ENCODE results near the gene AVEN. TPM values are rescaled to one million over a fixed set of nuclear protein-coding genes. Genes with fewer than 3 reads are reported as not detected.
"Not testable (repeated sequence)": the region's sequence is repeated elsewhere in the genome, so short reads cannot be mapped to it uniquely, and the experiment has no call there.

The AVEN gene
- total RNA-seq, 1 donor from 2014 or later = 14.4 TPM

GRCh38 chr15:34023907-34024306 is 15.1 kb downstream of the AVEN start:
- DNase-seq (ENCODE audit: low spot score, unreplicated experiment) = no peak
- Mint-ChIP-seq H3K9me3 (ENCODE audit: low read depth) (peaks cover 11% of the 10 kb centered on the region), H3K27ac (peak overlapping the region; percentile 18)

GRCh38 chr15:34019369-34019990 is 19.5 kb downstream of the AVEN start:
- no peak for DNase-seq (ENCODE audit: low spot score, unreplicated experiment)
- Mint-ChIP-seq H3K4me3 (ENCODE audit: low read depth) (no peak overlapping the region), H3K36me3 (ENCODE audit: insufficient read depth) (peaks cover 8% of the 10 kb centered on the region), H3K9me3 (ENCODE audit: low read depth) (peaks cover 4% of the 10 kb centered on the region), H3K27me3 (no peaks in the 10 kb centered on the region), H3K4me1 (ENCODE audit: low read depth) (peaks cover 7% of the 10 kb centered on the region), H3K27ac (no peak overlapping the region)
- TF ChIP-seq CTCF (IDR thresholded peaks at IDR 0.05; ENCODE audit: unreplicated experiment) = no peak

More at GRCh38 chr15:34023907-34024306, 15.1 kb downstream of the AVEN start:
- H3K36me3 Mint-ChIP-seq (ENCODE audit: insufficient read depth) = peaks cover 7% of the 10 kb centered on the region
- H3K4me1 Mint-ChIP-seq (ENCODE audit: low read depth) = peaks cover 7% of the 10 kb centered on the region
- H3K27me3 Mint-ChIP-seq = no peaks in the 10 kb centered on the region
- TF ChIP-seq CTCF (IDR thresholded peaks at IDR 0.05; ENCODE audit: unreplicated experiment) = no peak
- no peak overlapping the region for H3K4me3 Mint-ChIP-seq (ENCODE audit: low read depth)

DNA sequence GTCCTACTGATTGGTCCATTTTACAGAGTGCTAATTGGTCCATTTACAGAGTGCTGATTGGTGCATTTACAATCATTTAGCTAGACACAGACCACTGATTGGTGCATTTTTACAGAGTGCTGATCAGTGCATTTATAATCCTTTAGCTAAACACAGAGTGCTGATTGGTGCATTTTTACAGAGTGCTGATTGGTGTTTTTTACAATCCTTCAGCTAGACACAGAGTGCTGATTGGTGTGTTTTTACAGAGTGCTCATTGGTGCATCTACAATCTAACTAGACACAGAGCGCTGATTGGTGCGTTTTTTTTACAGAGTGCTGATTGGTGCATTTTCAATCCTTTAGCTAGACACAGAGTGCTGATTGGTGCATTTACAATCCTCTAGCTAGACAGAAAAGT is 20.3 kb downstream of the AVEN start:
- H3K4me3 Mint-ChIP-seq (ENCODE audit: low read depth); H3K9me3 Mint-ChIP-seq (ENCODE audit: low read depth); H3K27me3 Mint-ChIP-seq; H3K36me3 Mint-ChIP-seq (ENCODE audit: insufficient read depth); H3K4me1 Mint-ChIP-seq (ENCODE audit: low read depth); H3K27ac Mint-ChIP-seq; DNase-seq (ENCODE audit: low spot score, unreplicated experiment): not testable (repeated sequence)

- DNase-seq (ENCODE audit: low spot score, unreplicated experiment) = no peak
- peaks cover 4% of the 10 kb centered on the region for H3K9me3 Mint-ChIP-seq (ENCODE audit: low read depth)
- no peak for TF ChIP-seq CTCF (IDR thresholded peaks at IDR 0.05; ENCODE audit: unreplicated experiment)
- H3K36me3 Mint-ChIP-seq (ENCODE audit: insufficient read depth) = peaks cover 8% of the 10 kb centered on the region
- no peaks in the 10 kb centered on the region for H3K27me3 Mint-ChIP-seq
- H3K4me3 Mint-ChIP-seq (ENCODE audit: low read depth) = no peak overlapping the region
- peaks cover under 1% of the 10 kb centered on the region for H3K4me1 Mint-ChIP-seq (ENCODE audit: low read depth)
- no peak overlapping the region for H3K27ac Mint-ChIP-seq
These were observed 20.9 kb downstream of the AVEN start for GRCh38 chr15:34018021-34018645.

DNA sequence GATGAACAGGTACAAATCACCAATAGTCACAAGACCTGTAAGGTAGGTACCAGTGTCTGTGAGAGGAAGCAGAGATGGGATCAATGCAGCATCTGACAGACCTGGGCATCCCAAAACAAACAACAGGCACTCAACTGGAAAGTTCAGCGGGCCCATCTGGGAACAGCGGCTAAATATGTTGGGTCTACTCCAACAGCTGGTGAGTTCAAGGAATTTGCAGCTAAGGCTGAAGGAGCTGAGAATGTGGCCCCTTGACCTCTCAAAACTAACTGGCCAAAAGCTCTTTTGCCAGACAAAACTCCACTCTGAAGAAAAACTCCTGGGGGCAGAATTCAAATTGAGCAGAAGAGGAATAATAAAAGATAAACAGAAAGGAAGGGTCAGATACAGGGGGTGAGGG is 24.4 kb downstream of the AVEN start:
- H3K4me3 Mint-ChIP-seq (ENCODE audit: low read depth) = no peak overlapping the region
- H3K36me3 Mint-ChIP-seq (ENCODE audit: insufficient read depth) = peaks cover 8% of the 10 kb centered on the region
- peak overlapping the region; percentile 27 for H3K27ac Mint-ChIP-seq

More for the DNA sequence above, 24.4 kb downstream of the AVEN start:
- DNase-seq (ENCODE audit: low spot score, unreplicated experiment) = no peak
- no peaks in the 10 kb centered on the region for H3K4me1 Mint-ChIP-seq (ENCODE audit: low read depth)
- TF ChIP-seq CTCF (IDR thresholded peaks at IDR 0.05; ENCODE audit: unreplicated experiment) = no peak
- peaks cover 4% of the 10 kb centered on the region for H3K9me3 Mint-ChIP-seq (ENCODE audit: low read depth)
- H3K27me3 Mint-ChIP-seq = no peaks in the 10 kb centered on the region
